NCI-H748 treated with DMSO at 0.1 percent for 48 hours (cell line): ENCODE data around the gene LRMDA.
A peak's percentile ranks its signal among the peaks of the same experiment; 100 is the strongest.

Source experiments
- DNase-seq: peaks from one replicate; lab custom pipeline; 2025; lab: John Stamatoyannopoulos, UW

The LRMDA gene

DNA sequence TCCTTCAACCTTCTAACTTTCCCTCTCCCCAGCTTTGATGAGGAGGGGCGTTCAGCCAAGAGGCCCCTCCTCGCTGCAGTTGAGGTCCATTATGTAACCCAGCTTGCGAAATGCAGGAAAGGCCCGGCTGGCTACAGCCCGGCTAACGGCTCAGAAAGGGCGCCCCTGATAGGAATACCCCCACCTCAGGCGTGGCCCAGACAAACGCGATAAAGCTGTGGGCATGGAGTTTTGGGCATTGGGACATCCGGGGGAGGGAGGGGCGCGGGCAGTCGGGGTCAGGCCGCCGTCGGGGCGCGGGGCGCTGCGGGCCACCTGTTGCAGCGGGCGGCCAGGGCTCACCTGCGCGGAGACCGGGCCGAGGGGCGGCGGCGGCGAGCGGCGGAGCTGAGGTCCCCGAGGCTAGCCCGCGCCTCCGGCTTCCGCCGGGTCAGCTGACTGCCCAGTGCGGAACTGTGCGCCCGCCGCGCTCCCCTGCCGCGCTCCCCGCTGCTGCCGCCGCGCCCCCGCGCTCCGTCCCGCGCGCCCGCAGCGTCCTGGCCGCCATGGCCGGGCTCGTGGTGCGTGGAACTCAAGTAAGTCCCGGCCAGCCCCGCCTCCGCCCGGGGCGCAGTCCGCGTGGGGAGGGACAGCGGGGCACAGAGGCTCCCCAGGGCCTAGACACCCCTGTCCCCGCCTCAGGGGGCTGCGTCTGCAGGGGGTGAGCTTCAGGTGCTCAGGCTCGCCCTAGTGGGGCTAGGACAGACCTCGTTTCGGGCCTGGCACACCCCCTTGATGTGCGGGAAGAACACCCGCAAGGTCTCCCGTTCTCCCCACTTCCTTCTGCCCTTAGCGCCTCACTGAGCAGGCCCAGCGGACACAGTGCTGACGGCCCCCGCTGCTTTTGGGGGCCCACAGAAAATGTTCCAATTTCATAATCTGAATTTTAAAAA is at the start of gene LRMDA:
Gene LRMDA (plus strand): TSS at position 445 of the 932 bp plus-strand sequence.
- DNase-seq = no peak

DNA sequence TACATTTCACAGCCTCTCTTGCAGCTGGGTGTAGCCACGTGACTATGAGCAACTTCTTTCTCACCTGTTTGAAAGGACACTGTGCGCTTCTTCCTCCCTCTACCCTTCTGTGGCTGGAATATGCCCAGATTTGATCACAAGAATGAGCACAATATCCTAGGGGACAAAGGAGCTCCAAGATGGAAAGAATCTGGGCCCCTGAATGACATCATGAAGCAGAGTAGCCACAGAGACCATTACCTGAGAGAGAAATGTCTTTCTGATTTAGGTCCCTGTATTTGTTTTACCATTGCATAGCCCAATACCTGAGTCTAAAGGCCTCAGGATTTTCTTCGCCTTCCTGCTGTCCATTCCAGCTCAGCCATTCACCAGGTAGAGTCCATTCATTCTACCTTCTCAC is 45.3 kb upstream of the LRMDA start:
- DNase-seq = no peak

DNA sequence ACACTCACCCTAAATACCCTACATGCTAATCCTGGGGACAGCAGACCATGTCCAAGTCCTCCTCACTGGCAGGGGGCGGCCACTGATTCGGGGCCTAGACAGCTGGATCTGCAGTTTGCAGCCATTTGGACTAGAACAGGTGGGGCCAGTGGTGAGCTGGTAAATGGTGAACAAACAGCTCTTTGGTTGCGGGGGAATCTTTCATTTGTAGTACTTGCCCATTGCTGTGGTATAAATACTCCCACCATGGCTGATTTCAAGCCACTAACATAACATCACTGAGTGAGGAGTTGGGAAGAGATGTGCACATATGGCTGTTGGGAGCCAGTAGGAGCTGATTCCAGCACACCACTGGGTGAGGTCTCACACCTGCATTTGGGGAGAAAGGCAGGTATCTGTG is 43.3 kb upstream of the LRMDA start:
- DNase-seq = no peak

- DNase-seq = no peak
Observed at GRCh38 chr10:75390178-75390577, 41.2 kb upstream of the LRMDA start.

- DNase-seq = no peak
Observed at GRCh38 chr10:75392271-75392670, 39.2 kb upstream of the LRMDA start.

- DNase-seq = no peak
Observed at GRCh38 chr10:75392744-75393143, 38.7 kb upstream of the LRMDA start.

DNA sequence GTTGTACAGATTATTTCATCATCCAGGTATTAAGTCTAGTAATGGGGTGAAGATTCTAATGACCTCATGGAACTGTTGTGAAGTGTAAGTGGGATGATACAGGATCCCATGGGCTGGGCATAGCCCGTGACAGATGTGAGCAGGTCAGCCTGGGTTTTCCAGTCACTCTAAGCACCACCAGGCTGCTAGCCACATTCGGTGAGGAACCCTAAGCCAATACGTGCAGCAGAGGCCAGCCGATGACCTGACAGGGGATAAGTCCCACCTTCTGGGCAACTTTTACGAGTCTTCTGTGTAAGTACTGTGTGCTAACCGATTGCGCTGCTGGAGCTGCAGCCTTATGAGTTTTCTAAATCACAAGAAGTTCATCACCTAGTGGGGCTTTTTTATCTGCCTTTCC is 37.2 kb upstream of the LRMDA start:
- DNase-seq = no peak

GRCh38 chr10:75395066-75395931 is 36.1 kb upstream of the LRMDA start:
- DNase-seq = no peak

DNA sequence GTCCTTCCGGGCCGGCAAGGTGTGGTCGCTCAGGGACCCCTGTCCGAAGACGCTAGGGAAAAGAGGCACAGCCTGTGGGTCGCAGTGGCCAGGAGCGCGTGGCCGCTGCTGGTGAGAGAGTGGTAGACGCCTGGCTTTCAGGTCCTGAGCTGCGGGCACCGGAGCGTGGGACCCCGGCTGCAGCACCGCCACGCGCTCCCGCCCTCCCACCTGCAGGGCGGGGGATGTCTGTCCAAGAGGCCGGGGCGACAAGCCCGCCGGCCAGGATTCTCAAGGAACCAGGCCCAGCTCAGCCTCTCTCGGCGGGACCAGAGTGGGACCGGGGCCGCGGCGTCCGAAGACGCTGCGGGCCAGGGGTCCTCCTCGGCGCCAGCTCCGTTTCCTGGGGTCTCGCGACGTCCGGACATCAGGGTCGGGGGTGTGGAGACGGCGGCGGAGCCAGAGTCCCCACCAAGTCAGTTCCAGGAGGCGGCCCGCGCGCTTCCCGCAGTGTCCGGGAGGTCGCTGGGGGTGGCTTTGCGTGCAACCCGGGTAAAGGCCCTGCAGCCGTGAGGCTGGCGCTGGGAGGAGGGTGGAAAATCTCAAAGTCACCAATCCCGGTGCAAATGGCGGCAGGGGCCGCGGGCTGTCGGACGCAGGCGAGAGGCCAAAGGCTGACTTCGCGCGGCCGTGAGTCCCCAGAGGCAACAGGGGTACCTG is 35.3 kb upstream of the LRMDA start:
- no peak for DNase-seq

DNA sequence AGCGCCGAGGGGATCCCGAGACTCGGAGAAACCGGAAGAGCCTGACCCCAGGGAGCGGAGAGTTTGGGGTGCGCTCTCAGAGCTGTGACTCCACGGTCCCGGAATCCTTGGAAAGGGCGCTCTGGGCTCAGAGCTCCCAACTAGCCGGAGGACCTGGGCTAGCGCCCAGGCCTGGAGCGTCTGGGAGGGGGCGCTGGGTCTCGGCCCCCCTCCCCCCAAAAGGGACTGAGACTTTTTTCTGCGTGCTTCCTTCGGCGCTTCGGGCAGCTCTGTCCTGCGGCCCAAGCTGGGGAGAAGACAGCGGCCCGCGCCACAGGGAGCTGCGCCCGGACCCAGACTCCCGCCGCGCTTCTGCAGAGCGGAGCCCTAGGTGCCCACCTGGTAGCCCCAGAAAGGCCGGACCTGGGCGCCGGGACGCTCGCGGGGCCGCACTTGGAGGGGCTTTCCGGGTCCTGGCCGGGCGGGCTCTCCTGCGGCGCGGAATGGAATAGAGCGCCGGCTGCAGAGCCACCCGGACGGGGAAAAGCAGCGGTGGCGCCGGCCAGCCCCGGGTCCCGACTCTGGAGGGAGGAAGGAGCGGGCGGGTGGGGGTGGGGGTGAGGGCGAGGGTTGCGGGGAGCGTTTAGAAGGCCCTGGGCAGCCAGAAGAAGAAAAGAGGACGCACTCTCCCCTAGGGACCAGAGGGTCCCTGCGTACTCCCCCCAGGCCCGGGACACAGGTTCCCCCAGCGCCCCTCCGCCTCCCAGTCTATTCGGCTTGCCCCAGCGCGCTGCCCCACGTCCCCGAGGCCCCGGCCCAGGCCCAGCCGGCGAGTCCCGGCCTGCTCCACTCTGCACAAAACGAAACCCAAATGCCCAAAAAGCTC is 34.6 kb upstream of the LRMDA start:
- no peak for DNase-seq

- DNase-seq = no peak
Observed at GRCh38 chr10:75397496-75398199, 33.8 kb upstream of the LRMDA start.

- no peak for DNase-seq
Observed at GRCh38 chr10:75398200-75398691, 33.2 kb upstream of the LRMDA start.

DNA sequence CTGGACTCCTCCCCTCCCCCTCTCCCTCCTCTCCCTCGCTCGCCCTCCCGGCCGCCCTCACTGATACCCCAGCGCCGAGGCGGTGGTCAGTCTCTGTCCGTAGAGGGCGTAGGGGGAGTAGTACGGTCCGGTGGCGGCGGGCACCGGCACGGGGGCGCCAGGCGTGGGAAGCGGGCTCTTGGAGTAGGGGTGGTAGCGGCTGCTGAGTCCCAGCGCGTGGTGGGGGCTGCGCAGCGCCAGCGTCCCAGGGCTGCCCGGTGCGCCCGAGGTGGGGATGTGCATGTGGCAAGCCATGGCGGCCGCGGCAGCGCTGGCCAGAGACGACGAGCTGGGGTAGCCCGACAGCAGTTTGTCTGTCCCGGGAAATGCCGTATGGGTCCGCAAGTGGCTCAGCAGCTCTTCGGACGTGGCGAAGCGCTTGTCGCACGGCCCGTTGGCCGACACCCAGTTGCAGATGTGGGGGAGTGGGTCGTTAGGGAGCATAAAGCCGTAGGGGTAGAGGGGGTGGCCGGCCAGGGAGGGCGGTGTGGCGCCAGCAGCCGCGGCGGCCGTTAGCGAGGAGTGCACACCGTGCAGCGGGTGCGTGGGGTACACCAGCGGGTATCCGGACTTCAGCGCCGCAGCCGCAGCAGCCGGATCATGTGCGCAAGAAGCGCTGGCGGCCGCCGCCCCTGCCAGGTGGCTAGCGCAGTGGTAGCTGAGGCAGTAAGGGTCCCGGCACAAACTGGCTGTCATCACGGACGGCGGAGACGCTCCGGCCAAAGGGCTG is 32.5 kb upstream of the LRMDA start:
- DNase-seq = no peak

- no peak for DNase-seq
Observed at GRCh38 chr10:75399461-75400162, 31.8 kb upstream of the LRMDA start.

DNA sequence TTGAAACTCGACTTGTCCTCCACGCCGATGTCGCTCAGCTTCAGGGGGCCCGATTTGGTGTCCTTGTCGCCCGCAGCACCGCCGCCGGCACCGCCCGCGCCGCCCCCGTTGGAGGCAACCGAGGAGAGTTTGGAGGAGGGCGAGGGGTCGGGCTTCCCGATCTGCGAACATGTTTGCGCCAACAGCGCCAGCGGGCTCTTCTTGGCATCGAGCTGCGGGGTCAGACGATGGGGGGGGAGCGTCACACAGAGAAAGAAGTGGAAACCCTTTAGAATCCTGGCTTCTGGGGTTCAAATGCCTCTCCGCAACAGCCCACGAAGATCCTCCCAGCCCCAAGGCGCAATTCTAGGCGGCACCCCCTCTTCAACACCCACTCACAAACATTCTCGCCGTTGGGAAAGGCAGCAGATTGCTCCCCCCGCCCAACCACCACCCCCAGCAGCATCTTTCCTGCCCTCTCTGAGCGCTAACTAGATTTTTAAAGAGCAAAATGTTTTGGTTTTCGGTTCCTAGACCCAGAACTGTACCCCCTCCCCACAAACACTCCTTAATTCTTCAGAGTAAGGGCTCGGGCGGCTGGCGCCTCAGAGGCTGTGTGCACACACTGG is 31.2 kb upstream of the LRMDA start:
- no peak for DNase-seq

GRCh38 chr10:75400771-75401568 is 30.5 kb upstream of the LRMDA start:
- no peak for DNase-seq

- DNase-seq = peak; percentile 88
Observed at GRCh38 chr10:75401569-75402485, 29.6 kb upstream of the LRMDA start, which contains the start of gene ZNF503. ZNF503 (minus strand) TSS chr10:75401764; CDS start chr10:75401419, 345 bp downstream.
